Osteocyte (in vitro differentiated cells): ENCODE measurements around the gene PAM16. TPM values are rescaled to one million over a fixed set of nuclear protein-coding genes. Genes with fewer than 3 reads are reported as not detected.

Source experiments
- DNase-seq: peaks from one replicate; pipeline ENCODE4 v3.0.0; 2021; ENCODE audit warnings: mixed read lengths; ENCODE audit not compliant: unreplicated experiment; ENCODE audit errors: extremely low spot score
- H3K27ac Mint-ChIP-seq: one replicate; pipeline ENCODE4 v1.8.0; 2021; ENCODE audit warnings: mild to moderate bottlenecking, mixed read lengths; ENCODE audit not compliant: unreplicated experiment
- H3K27me3 Mint-ChIP-seq: one replicate; pipeline ENCODE4 v1.8.0; 2021; ENCODE audit warnings: mixed read lengths; ENCODE audit not compliant: unreplicated experiment
- H3K36me3 Mint-ChIP-seq: one replicate; pipeline ENCODE4 v1.8.0; 2021; ENCODE audit warnings: mixed read lengths; ENCODE audit not compliant: unreplicated experiment
- H3K4me1 Mint-ChIP-seq: one replicate; pipeline ENCODE4 v1.8.0; 2021; ENCODE audit warnings: mixed read lengths; ENCODE audit not compliant: unreplicated experiment
- H3K4me3 Mint-ChIP-seq: one replicate; pipeline ENCODE4 v1.8.0; 2021; ENCODE audit warnings: mild to moderate bottlenecking, moderate library complexity, mixed read lengths; ENCODE audit not compliant: unreplicated experiment
- H3K9me3 Mint-ChIP-seq: one replicate; pipeline ENCODE4 v1.8.0; 2021; ENCODE audit warnings: mixed read lengths; ENCODE audit not compliant: unreplicated experiment
- total RNA-seq: library from RNA; stranded (reverse); gene quantifications from 2 replicates; pipeline ENCODE4 v1.2.1, GENCODE V29; 2021
- TF ChIP-seq, protein P1 (sequence below): fragments of 200-600 bp; sonication (generic); IDR thresholded peaks from 2 replicates; pipeline ENCODE4 v1.5.0; 2021; ENCODE audit warnings: antibody characterized with exemption, mild to moderate bottlenecking, moderate library complexity

The PAM16 gene
- total RNA-seq, 1 donor from 2014 or later = 21.0 TPM

DNA sequence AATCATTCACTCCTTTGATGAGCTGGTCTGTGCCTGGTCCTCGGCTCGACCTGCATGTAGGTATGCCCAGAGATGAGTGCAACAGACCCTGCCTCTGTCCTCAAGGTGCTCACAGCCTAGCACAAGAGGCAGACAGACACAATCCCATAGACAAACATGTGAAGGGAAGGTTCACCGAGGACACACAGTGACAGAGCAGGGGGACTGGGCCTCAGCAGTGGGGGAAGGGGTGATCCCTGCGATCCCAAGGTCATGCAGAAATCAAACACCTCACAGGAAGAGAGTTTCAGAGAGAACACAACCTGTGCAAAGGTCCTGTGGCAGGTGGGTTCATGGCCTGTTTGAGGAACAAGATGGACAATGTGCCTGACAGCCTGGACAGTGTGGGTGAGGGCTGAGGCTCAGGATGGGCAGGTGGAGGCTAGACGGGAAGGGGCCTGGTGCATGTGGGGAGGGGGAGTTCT is 16.3 kb upstream of the PAM16 start:
- no peak for DNase-seq
- H3K27ac Mint-ChIP-seq = no peak overlapping the region
- H3K36me3 Mint-ChIP-seq = peaks cover 3% of the 10 kb centered on the region
- peaks cover 29% of the 10 kb centered on the region for H3K4me1 Mint-ChIP-seq
- H3K4me3 Mint-ChIP-seq = no peak overlapping the region
- TF ChIP-seq, protein P1, sequence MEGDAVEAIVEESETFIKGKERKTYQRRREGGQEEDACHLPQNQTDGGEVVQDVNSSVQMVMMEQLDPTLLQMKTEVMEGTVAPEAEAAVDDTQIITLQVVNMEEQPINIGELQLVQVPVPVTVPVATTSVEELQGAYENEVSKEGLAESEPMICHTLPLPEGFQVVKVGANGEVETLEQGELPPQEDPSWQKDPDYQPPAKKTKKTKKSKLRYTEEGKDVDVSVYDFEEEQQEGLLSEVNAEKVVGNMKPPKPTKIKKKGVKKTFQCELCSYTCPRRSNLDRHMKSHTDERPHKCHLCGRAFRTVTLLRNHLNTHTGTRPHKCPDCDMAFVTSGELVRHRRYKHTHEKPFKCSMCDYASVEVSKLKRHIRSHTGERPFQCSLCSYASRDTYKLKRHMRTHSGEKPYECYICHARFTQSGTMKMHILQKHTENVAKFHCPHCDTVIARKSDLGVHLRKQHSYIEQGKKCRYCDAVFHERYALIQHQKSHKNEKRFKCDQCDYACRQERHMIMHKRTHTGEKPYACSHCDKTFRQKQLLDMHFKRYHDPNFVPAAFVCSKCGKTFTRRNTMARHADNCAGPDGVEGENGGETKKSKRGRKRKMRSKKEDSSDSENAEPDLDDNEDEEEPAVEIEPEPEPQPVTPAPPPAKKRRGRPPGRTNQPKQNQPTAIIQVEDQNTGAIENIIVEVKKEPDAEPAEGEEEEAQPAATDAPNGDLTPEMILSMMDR = no peak
- H3K27me3 Mint-ChIP-seq = no peaks in the 10 kb centered on the region
- no peaks in the 10 kb centered on the region for H3K9me3 Mint-ChIP-seq

DNA sequence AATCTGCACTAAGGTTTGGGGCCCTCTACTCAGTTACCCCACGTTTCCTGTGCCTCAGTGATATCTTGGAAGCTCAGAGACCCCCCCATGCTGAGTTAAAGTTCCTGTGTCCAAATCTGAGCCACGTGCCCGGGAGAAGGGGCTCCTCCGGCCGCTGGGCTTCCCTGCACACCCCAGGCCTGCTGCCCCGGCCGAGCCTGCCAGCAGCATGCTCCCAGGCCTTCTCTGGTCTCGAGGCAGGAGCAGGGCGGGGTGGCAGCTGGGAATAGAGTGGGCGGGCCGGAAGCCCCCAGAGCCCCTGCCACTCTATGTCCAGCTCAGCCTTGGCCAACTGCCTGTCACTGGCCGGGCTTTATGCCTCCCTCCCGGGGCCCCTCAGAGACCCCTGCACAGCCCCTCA is 14.9 kb upstream of the PAM16 start:
- Mint-ChIP-seq H3K4me1 (peaks cover 24% of the 10 kb centered on the region), H3K27me3 (no peaks in the 10 kb centered on the region), H3K9me3 (no peaks in the 10 kb centered on the region), H3K4me3 (no peak overlapping the region), H3K36me3 (peaks cover 3% of the 10 kb centered on the region), H3K27ac (no peak overlapping the region)
- TF ChIP-seq, protein P1 = no peak
- no peak for DNase-seq

DNA sequence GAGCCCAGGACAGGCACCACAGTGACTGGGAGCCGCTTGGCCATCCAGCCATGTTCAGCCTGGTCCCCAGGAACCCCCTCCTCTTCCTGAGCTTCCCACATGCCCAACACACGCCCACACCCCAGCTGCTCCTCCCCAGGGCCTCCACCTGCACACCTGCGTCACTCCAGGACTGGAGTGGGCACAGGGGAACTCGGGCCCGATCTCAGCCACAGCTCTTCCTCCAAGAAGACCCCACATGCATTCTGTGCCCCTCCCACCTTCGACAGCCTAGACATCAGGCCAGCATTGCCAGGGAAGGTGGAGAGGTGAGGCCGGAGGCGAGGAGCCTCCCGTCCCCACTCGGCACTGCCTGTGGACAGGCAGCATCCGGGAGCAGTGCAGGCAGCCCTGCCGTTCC is 14.5 kb upstream of the PAM16 start:
- no peak overlapping the region for H3K4me3 Mint-ChIP-seq
- peaks cover 20% of the 10 kb centered on the region for H3K4me1 Mint-ChIP-seq
- TF ChIP-seq, protein P1 = no peak
- H3K27me3 Mint-ChIP-seq = no peaks in the 10 kb centered on the region
- H3K27ac Mint-ChIP-seq = no peak overlapping the region
- no peak for DNase-seq
- H3K36me3 Mint-ChIP-seq = peaks cover 3% of the 10 kb centered on the region
- H3K9me3 Mint-ChIP-seq = no peaks in the 10 kb centered on the region

DNA sequence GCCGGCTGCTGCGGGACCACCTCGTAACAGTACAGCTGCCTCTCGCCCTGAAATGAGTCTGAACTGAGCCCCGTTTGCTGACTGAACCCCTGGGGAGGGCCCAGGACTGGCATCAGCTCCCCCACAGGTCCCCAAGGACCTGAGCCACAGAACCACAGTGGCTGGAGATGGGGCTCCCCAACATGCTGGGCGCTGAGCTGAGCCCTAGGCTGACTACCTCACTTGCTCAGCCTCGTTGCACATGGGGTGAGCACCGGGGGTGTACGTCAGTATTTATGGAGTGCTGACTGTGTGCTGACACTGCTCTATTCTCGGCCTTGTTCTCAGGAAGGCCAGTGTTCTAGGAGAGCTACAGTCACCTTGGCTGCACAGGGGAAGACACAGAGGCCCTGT is 13.9 kb upstream of the PAM16 start:
- TF ChIP-seq, protein P1 = no peak
- Mint-ChIP-seq H3K4me3 (no peak overlapping the region), H3K9me3 (no peaks in the 10 kb centered on the region), H3K4me1 (peaks cover 14% of the 10 kb centered on the region), H3K27me3 (no peaks in the 10 kb centered on the region), H3K36me3 (peaks cover 3% of the 10 kb centered on the region), H3K27ac (no peak overlapping the region)
- DNase-seq = no peak

DNA sequence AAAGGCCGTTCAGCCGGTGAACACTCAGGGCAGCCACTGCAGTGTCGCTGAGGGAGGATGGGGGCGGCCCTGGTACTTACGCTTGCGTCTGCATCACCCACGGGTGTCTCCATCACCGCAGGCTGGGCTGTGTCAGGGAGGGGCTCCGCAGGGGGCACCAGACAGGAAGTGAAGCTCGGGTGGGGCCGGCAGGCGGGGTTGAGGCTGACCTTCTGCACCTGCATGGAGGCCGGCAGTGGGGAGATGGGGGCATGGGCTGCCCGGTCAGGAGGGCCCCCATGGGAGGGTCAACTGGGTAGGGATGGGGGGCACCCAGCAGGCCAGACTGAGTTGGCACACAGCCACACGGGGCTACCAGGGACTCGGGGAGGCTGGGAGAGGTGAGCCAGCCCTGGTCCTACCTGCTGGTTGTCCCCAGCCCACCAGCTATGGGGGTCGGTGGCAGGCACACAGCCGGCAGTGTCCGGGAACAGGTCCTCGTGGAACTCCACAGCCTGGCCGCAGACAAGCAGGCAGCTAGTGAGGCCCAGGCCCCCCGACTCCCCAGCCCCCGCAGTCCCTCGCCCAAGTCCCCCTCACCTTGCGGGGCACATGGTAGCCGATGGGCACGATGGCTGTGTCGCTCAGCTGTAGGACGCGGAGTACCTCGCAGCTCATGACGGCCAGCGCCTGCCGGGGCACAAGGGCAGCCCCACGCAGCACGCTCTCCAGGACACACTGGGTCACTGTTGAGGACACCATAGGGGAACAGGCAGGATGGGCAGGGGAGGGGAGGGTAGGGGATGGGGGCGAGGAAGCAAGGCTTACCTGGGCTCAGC is 13.3 kb upstream of the PAM16 start:
- peaks cover 11% of the 10 kb centered on the region for H3K4me1 Mint-ChIP-seq
- no peak for DNase-seq
- peaks cover 3% of the 10 kb centered on the region for H3K36me3 Mint-ChIP-seq
- no peak overlapping the region for H3K27ac Mint-ChIP-seq
- no peak overlapping the region for H3K4me3 Mint-ChIP-seq
- H3K9me3 Mint-ChIP-seq = no peaks in the 10 kb centered on the region
- no peaks in the 10 kb centered on the region for H3K27me3 Mint-ChIP-seq
- TF ChIP-seq, protein P1 = no peak
